GM18526 (cell line): ENCODE measurements around the gene FOXN1.
A peak's percentile ranks its signal among the peaks of the same experiment; 100 is the strongest.

Experiments used
- POLR2A ChIP-seq: IDR thresholded peaks from 3 replicates; pipeline ENCODE4 v1.6.1; 2011; ENCODE audit not compliant: insufficient read length; ENCODE audit errors: extremely low read depth

Gene FOXN1

DNA sequence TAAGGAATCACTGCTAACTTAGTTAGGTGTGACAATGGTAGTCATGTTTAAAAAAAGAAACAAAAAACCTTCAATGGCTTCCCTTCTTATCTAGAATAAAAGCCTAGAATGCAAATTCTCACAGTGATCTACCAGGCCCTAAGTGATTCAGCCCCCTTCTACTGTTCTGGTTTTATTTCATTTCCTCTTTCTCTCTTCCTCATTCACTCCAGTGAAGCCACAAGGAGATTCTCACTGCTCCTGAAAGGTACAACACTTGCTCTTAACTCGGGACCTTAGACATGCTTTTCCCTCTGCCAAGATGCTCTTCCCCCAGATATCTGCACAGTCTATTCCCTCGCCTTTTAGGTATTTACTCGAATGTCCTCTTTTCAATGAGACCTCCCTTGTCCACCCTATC lies 61.5 kb downstream of the FOXN1 start:
- no peak for TF ChIP-seq POLR2A

- TF ChIP-seq POLR2A, result no peak
Measured at GRCh38 chr17:28569446-28569845, 63.3 kb downstream of the FOXN1 start.

- no peak for TF ChIP-seq POLR2A
Measured at GRCh38 chr17:28570716-28571360, 64.7 kb downstream of the FOXN1 start.

DNA sequence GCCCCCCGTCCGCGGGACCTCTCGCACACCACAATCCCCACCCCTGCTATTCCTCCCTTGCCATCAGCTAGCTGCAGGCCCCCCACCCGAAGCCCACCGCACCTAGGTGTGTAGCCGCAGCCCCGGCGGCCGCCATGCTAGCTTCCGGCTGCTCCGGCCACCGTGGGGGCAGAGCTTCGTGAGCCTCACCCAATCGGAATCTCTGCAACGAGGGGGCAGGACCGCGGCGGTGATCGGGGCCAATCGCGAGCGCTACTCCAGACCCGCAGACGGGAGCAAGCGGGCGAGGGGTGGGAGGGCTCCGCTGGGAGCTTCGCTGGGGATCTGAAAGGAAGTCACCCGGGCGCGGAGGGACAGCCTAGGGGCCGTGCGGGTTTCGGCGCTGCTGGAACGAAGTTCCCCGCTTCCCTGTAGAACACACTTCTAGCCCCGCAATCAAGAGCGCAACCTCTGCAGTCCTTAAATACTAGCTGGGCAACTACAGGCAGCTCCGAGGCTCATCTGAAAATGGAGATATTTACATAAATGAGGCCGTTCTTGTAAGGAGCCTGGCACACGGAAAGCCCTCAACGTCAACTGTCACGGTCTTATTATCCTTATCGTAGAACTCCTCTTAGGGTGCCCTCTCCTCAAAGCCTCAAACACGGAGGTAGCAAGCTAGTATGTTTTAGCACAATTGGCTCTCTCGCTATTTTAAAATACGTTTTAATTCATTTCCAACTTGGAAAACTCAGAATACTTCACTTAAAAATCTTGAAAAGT lies 65.4 kb downstream of the FOXN1 start, which contains the start of gene PIGS:
PIGS (minus strand) TSS at position 164 of the 762 bp plus-strand sequence; CDS start at position 136, 28 bp downstream.
- TF ChIP-seq POLR2A, result peak; percentile 86

- no peak for TF ChIP-seq POLR2A
Measured at GRCh38 chr17:28572259-28573039, 66.3 kb downstream of the FOXN1 start.

GRCh38 chr17:28573040-28573380 lies 66.9 kb downstream of the FOXN1 start:
- TF ChIP-seq POLR2A, result no peak

DNA sequence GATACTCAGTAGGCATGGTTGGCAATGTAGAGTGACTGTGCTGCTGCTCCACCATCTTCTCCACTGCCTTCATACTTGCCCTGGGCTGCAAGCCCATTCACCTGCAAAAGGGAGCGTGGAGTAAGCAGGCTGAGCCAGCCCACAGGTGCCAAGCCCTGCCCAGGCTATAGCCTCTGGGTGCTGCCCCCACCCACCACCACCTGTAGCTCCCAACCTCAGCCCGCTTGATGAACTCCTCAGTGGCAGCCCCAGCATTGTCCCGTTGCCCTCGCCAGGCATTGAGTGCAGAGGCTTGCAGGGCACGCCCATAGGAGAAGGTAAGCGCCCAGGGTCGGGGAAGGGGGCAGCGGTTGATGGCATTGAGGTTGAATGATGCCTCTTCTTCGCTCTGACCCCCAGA lies 67.4 kb downstream of the FOXN1 start:
- TF ChIP-seq POLR2A, result no peak

DNA sequence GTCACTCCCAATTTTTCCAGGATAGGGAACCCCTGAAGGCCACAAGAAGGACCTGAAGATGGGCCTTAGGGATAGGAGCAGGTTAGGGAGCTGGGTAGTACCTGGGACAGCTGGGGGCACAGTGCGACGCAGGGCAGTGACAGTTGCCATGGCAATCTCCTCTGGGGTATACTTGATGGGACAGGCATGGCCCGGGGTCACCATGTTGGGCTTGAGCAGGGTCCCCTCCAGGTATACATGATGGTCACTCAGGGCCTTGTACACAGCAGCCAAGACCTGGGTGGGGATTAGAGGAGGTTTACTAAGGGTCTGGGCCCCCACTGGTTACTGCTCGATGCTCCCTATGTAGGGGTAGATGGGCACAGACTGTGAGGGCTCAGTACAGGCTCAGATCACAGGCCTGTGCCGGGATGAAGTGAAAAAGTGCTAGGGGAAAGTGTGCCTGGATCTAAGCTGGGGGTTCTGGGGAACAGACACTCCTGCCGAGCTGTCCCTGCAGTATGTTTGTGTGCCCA lies 67.9 kb downstream of the FOXN1 start:
- TF ChIP-seq POLR2A, result no peak

DNA sequence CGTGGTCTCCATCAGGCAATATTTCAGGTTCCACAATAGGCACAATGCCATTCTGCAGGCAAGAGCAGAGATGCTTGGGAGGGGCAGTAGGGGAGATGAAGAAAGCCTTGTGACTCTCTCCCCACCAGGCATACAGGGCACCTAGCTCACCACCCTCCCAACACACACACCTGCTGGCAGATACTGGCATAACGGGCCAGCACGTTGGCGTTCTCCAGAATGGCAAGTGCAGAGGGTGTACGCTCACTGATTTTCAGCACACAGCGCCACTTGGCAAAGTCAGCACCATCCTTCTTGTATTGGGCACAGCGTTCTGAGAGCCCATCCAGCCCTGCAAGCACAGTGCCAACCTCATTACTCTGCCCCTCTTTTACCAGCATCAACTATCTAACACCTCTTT lies 68.4 kb downstream of the FOXN1 start:
- TF ChIP-seq POLR2A, result no peak

DNA sequence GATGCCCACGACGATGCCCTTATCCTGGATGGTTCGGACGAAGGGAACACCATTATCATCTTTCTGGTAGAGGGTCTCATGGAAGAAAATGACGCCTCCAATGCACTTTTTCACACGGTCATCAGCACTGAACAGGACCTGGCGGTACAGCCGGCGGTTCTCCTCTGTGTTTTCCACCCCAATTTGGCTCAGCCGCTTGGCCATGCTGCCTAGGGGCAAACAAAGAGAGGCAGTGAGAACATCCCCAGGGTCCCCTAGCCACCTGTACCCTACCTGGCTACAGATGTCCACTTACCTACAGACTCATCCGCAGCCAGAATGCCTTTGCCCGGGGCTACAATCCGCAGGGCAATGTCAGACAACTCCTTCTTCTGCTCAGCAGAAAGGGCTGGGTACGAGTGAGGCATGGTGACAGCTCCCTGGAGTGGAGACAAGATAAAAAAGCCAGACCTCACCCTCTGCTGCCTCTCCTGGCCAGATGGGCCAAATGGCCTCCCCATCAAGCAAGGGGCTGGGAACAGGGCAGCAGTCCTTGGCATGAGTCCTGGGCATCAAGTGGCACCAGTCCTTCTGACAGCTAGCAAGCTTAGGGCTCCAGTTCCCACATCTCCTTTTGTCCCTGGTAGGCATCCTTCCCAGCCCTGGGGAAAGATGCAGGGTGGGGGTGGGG lies 69.1 kb downstream of the FOXN1 start:
- no peak for TF ChIP-seq POLR2A

GRCh38 chr17:28576758-28577465 lies 70.8 kb downstream of the FOXN1 start, which contains the start of gene ALDOC:
TSS of gene ALDOC (minus strand) at chr17:28576895. CDS start at chr17:28575532, 1,363 bp downstream.
- TF ChIP-seq POLR2A, result peak; percentile 86

GRCh38 chr17:28577466-28577824 lies 71.3 kb downstream of the FOXN1 start:
- no peak for TF ChIP-seq POLR2A

DNA sequence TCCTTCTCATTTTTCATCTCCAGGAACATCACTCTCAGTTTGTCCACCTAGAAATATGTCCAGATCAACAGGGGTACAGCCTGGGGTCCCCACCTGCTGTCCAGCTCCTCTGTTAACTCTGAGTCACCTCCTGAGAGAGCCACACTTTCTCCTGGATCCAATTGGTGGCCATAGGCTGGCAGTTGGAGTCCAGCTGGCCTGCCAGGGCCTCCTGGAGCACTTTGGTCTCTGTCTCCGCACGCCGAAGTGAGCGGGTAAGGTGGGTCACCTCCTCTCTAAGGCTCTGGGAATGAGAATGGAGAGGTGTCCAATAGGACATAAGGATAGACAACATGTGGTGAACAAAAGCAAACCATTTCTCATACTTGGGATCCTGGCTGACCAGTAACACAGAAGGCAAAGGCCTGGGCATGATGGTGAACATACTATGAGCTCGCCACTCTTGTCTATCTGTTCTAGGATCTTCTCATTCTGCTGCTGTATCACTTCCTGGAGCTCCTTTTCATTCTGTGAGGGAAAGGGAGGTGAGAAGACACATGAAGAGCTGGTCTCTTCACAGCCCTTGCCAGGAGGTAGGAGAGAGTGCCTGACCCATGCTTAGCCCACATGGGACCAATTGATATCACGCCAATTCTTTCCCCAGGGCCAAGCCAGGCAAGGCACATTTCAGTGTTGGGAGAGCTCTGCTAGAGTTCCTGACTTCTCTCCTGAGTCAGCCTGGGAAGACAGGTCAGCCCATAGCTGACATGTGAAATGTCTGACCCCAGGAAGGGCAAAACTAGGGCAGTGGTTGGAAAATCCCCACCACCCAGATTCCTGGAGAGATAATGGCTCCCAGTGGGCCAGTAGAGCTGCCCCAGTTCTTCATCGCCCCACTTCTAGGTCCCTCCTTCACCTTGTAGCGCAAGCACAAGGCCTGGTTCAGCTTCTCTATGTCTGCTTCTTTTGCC lies 72.4 kb downstream of the FOXN1 start:
- TF ChIP-seq POLR2A, result no peak

- no peak for TF ChIP-seq POLR2A
Measured at GRCh38 chr17:28579526-28579925, 73.4 kb downstream of the FOXN1 start.

DNA sequence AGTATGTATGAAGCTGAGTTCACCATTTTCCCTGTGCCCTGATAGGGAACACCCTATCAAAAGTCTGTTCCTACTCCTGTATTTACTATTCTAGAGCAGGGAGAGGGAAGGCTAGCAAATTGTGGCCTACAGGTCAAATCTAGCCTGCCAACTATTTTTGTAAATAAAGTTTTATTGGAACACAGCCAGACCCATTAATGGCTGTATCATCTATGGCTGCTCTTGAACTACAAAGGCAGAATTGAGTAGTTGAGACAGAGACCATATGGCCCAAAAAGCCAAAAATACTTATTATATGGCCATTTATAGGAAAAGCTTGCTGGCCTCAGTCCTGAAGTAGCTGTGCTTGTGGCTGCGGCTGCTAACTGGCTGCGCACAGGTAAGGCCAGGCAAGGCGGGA lies 74.8 kb downstream of the FOXN1 start:
- TF ChIP-seq POLR2A, result no peak
